HEK293 (cell line): ENCODE results near the gene LHB.

Experiments
- CTCF ChIA-PET: fragments of 350-600 bp; formaldehyde crosslinking; extraction: SDS; loops from one replicate; lab custom pipeline; 2021; ENCODE audit warnings: antibody characterized with exemption; lab: Yijun Ruan, JAX
- POLR2A ChIA-PET: fragments of 300-600 bp; formaldehyde crosslinking; extraction: SDS; loops from one replicate; lab custom pipeline; 2020; ENCODE audit warnings: antibody characterized with exemption, inconsistent platforms; lab: Yijun Ruan, JAX
- H3K27ac ChIP-seq: fragments of 200-500 bp; sonication (Bioruptor generic); 2 replicates; pipeline ENCODE4 v1.5.1; 2014; ENCODE audit warnings: low read depth, low read length, control low read depth, inconsistent platforms; ENCODE audit errors: extremely low read depth
- H3K36me3 ChIP-seq, 2 experiments: fragments of 200-500 bp in 1 of 2; sonication (Bioruptor generic) in 1 of 2; 1 replicate in 1 of 2; 2 replicates in 1 of 2; pipeline ENCODE4 v1.5.1; 2014 to 2017; ENCODE audit warnings: inconsistent platforms in 2 of 2, low read length in 2 of 2; ENCODE audit not compliant: control insufficient read depth in 2 of 2, insufficient read depth in 1 of 2
- H3K4me1 ChIP-seq: fragments of 200-500 bp; sonication (Bioruptor generic); 2 replicates; pipeline ENCODE4 v1.5.1; 2014; ENCODE audit warnings: mild to moderate bottlenecking, low read length, inconsistent platforms; ENCODE audit not compliant: control insufficient read depth, insufficient read depth
- H3K4me3 ChIP-seq: 2 replicates; pipeline ENCODE4 v1.5.1; 2011; ENCODE audit warnings: low read depth, mild to moderate bottlenecking, control low read depth, low read length, moderate library complexity
- H3K9me3 ChIP-seq: fragments of 200-500 bp; sonication (Bioruptor generic); 2 replicates; pipeline ENCODE4 v1.5.1; 2014; ENCODE audit warnings: low read depth, low read length, inconsistent platforms; ENCODE audit not compliant: control insufficient read depth, insufficient read depth
- CTCF ChIP-seq: fragments of 450-650 bp; formaldehyde crosslinking; IDR thresholded peaks from 2 replicates; pipeline ENCODE4 v1.5.1; 2016; ENCODE audit warnings: missing biosample characterization, missing genetic modification characterization
- HOXA7 ChIP-seq: sonication (generic); formaldehyde crosslinking; IDR thresholded peaks from 2 replicates; pipeline ENCODE4 v1.8.1; 2022; ENCODE audit warnings: missing genetic modification reagents, borderline replicate concordance
- KLF17 ChIP-seq: fragments of 450-650 bp; formaldehyde crosslinking; IDR thresholded peaks from 2 replicates; pipeline ENCODE4 v1.5.1; 2016; ENCODE audit warnings: missing biosample characterization, missing genetic modification characterization
- PRDM10 ChIP-seq: fragments of 450-650 bp; formaldehyde crosslinking; IDR thresholded peaks from 2 replicates; pipeline ENCODE4 v1.5.1; 2016; ENCODE audit warnings: missing biosample characterization, missing genetic modification characterization
- PRDM4 ChIP-seq: fragments of 450-650 bp; formaldehyde crosslinking; IDR thresholded peaks from 2 replicates; pipeline ENCODE4 v1.5.1; 2017; ENCODE audit warnings: missing biosample characterization, missing genetic modification characterization
- TCF7L2 ChIP-seq: IDR thresholded peaks from 2 replicates; pipeline ENCODE4 v1.6.1; 2011; ENCODE audit warnings: low read depth, mild to moderate bottlenecking, inconsistent platforms, low read length, moderate library complexity, borderline replicate concordance
- ZFP69B ChIP-seq: fragments of 450-650 bp; formaldehyde crosslinking; IDR thresholded peaks from 2 replicates; pipeline ENCODE4 v1.5.1; 2016; ENCODE audit warnings: missing biosample characterization, missing genetic modification characterization
- ZNF148 ChIP-seq: fragments of 450-650 bp; formaldehyde crosslinking; IDR thresholded peaks from 2 replicates; pipeline ENCODE4 v1.5.0; 2017; ENCODE audit warnings: missing biosample characterization, missing genetic modification characterization, borderline replicate concordance
- ZNF548 ChIP-seq: fragments of 450-650 bp; formaldehyde crosslinking; IDR thresholded peaks from 2 replicates; pipeline ENCODE4 v1.5.1; 2016; ENCODE audit warnings: missing biosample characterization, missing genetic modification characterization
- ZNF639 ChIP-seq: fragments of 450-650 bp; formaldehyde crosslinking; IDR thresholded peaks from 2 replicates; pipeline ENCODE4 v1.5.1; 2016; ENCODE audit warnings: missing biosample characterization, missing genetic modification characterization
- ZNF677 ChIP-seq: fragments of 450-650 bp; IDR thresholded peaks from 2 replicates; pipeline ENCODE4 v1.5.0; 2018; ENCODE audit warnings: missing biosample characterization, mild to moderate bottlenecking, missing genetic modification characterization, moderate library complexity

The LHB gene

GRCh38 chr19:48991873-48992580, 24.9 kb downstream of the LHB start:
- H3K9me3 ChIP-seq = no peaks in the 10 kb centered on the region
- ChIA-PET CTCF (interaction anchor here (0.6 to 2.9 kb wide), 13 partner anchors 8 to 233 kb away, joined by 3 to 79 read pairs (median 7); partner anchors contain the start of gene CGB7), POLR2A (interaction anchor here (2.2 to 2.8 kb wide), 4 partner anchors 12 to 119 kb away, joined by 7 to 33 read pairs (median 23); partner anchors contain the start of gene PPP1R15A)
- peaks cover 18 to 38% of the 10 kb centered on the region in 2 experiments; a peak in 2 of 3 replicates for H3K36me3 ChIP-seq
- peaks cover 12% of the 10 kb centered on the region; the same call in 1 of the 2 replicates for H3K4me1 ChIP-seq
- peak overlapping the region; percentile 81; the same call in 1 of the 2 replicates for H3K27ac ChIP-seq
- peak overlapping the region; percentile 54 for H3K4me3 ChIP-seq
- TF ChIP-seq ZNF677 (no peak), ZNF548 (tag by site-specific recombination) (no peak), HOXA7 (CRISPR knock-in tag) (no peak), TCF7L2 (no peak), ZNF639 (no peak), CTCF (tag by site-specific recombination) (no peak), PRDM10 (peak; percentile 65), PRDM4 (tag by site-specific recombination) (no peak)

- peaks cover 12% of the 10 kb centered on the region; the same call in 1 of the 2 replicates for H3K4me1 ChIP-seq
- no peak overlapping the region for H3K4me3 ChIP-seq
- no peak overlapping the region for H3K27ac ChIP-seq
- no peak for TF ChIP-seq ZNF148 (tag by site-specific recombination)
- no peak for TF ChIP-seq KLF17 (tag by site-specific recombination)
- no peak for TF ChIP-seq ZFP69B (tag by site-specific recombination)
- ChIA-PET POLR2A (interaction anchor here (2.8 kb wide), 1 partner anchor 118 kb away, joined by 33 read pairs; the partner anchor contains the start of gene PPP1R15A), CTCF (interaction anchor here (0.6 to 1.3 kb wide), 3 partner anchors 10 to 196 kb away, joined by 3 to 5 read pairs (median 5); no protein-coding TSS in a partner anchor)
- no peaks in the 10 kb centered on the region for H3K9me3 ChIP-seq
- H3K36me3 ChIP-seq = peaks cover 24 to 47% of the 10 kb centered on the region in 2 experiments; a peak in 2 of 3 replicates
These were observed 25.8 kb downstream of the LHB start for GRCh38 chr19:48991011-48991609.
